ENCODE data around the gene LGR4. TPM values are rescaled to one million over a fixed set of nuclear protein-coding genes. Genes with fewer than 3 reads are reported as not detected.

Gene LGR4
- total and polyA plus RNA-seq, 7 donors: 11.3 to 44.3 (median 29.9) TPM

GRCh38 chr11:27464289-27464696 is 8.3 kb downstream of the LGR4 start:
- TF ChIP-seq POLR2AphosphoS5 (IDR thresholded peaks at IDR 0.05) (no peak), EP300 (IDR thresholded peaks at IDR 0.05) (no peak), POLR2A (IDR thresholded peaks at IDR 0.05) (no peak)
- TF ChIP-seq, protein P1, sequence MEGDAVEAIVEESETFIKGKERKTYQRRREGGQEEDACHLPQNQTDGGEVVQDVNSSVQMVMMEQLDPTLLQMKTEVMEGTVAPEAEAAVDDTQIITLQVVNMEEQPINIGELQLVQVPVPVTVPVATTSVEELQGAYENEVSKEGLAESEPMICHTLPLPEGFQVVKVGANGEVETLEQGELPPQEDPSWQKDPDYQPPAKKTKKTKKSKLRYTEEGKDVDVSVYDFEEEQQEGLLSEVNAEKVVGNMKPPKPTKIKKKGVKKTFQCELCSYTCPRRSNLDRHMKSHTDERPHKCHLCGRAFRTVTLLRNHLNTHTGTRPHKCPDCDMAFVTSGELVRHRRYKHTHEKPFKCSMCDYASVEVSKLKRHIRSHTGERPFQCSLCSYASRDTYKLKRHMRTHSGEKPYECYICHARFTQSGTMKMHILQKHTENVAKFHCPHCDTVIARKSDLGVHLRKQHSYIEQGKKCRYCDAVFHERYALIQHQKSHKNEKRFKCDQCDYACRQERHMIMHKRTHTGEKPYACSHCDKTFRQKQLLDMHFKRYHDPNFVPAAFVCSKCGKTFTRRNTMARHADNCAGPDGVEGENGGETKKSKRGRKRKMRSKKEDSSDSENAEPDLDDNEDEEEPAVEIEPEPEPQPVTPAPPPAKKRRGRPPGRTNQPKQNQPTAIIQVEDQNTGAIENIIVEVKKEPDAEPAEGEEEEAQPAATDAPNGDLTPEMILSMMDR (IDR thresholded peaks at IDR 0.05): no peak
- 15 to 65% methylated on average over 2 of the region's 2 CpGs for WGBS, 2 donors
- H3K9me3 ChIP-seq: no peaks in the 10 kb centered on the region
- H3K4me3 ChIP-seq: no peak overlapping the region
- DNase-seq: no peak
- H3K4me1 ChIP-seq: peaks cover 0 to 68% (median 49%) of the 10 kb centered on the region in 4 donors
- H3K27ac ChIP-seq: peak overlapping the region; percentile 46 to 56 (median 54)
- no peaks in the 10 kb centered on the region for H3K36me3 ChIP-seq
- H3K27me3 ChIP-seq: no peaks in the 10 kb centered on the region
- intact Hi-C loops (cut with DNase I): no loop called here

DNA sequence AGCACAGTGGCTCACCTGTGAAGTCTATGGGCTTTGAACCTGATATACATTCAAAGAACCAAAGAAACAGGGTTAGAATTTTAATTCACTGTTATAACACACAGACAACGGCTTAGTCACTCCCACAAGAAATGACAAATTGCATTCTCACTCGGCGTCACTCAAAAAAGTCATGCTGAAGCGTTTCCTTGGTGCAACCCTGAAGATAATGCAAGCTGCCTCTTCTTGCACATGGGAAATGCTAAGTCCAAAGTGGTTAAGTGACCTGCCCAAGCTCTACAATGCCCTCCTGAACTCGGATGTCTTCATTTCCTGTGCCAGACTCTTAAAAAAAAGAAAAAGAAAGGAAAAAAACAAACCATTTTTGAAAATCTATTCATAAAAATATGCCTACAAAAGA is 10.0 kb downstream of the LGR4 start:
- intact Hi-C loops (cut with DNase I): no loop called here
- TF ChIP-seq, protein P1 (IDR thresholded peaks at IDR 0.05): no peak
- TF ChIP-seq POLR2AphosphoS5 (IDR thresholded peaks at IDR 0.05) (no peak), EP300 (IDR thresholded peaks at IDR 0.05) (no peak), POLR2A (IDR thresholded peaks at IDR 0.05) (no peak)
- DNase-seq: no peak
- H3K4me3 ChIP-seq: no peak overlapping the region
- 83 to 84% methylated on average over 5 of the region's 5 CpGs for WGBS, 2 donors
- peaks cover 0 to 57% (median 34%) of the 10 kb centered on the region in 4 donors for H3K4me1 ChIP-seq
- no peaks in the 10 kb centered on the region for H3K9me3 ChIP-seq
- no peak overlapping the region for H3K27ac ChIP-seq
- H3K36me3 ChIP-seq: no peaks in the 10 kb centered on the region
- no peaks in the 10 kb centered on the region for H3K27me3 ChIP-seq

DNA sequence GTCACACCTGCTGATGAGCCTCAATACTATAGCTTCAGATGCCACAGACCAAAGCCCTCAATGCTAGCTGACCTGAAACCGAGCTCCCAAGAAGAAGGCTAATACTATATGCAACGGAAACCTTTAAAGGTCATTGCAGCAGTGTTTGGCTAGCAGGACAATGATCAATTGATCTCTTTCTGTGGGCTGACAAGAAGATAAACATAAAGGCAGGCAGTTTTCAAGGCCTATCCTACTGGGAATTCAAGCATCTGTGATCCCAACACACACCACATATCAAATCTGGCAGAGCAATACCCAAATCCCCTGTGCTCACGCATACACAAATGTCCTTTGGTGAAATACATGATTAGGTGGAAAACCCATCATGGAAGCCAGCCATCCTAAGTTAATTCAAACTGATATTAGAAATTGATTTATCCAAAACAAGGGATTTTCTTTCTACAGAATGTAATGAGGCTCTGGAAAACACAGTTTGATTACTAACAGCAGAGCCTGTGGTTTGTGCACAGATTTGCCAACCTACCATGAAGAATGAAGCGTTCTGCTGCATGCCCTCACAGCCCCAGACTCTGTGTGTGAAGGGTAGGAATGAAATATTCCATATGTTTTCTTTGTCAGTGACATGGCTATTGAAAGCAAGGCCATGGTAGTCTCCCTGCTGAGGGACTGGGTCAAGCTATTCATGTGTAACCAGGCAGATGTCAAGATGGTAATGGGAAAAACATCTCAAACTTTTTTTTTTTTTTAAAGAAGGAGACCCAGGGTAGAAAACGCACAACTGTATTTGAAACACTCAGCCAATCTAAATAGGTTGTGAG is 12.2 kb downstream of the LGR4 start:
- H3K27ac ChIP-seq: no peak overlapping the region
- TF ChIP-seq, protein P1 (IDR thresholded peaks at IDR 0.05): no peak
- TF ChIP-seq POLR2A (IDR thresholded peaks at IDR 0.05) (no peak), EP300 (IDR thresholded peaks at IDR 0.05) (no peak), POLR2AphosphoS5 (IDR thresholded peaks at IDR 0.05) (no peak)
- H3K9me3 ChIP-seq: no peaks in the 10 kb centered on the region
- intact Hi-C loops (cut with DNase I): no loop called here
- H3K4me3 ChIP-seq: no peak overlapping the region
- H3K4me1 ChIP-seq: peaks cover 0 to 65% (median 34%) of the 10 kb centered on the region in 4 donors
- WGBS, 2 donors: 93 to 94% methylated on average over 5 of the region's 5 CpGs
- no peaks in the 10 kb centered on the region for H3K27me3 ChIP-seq
- DNase-seq: no peak
- H3K36me3 ChIP-seq: no peaks in the 10 kb centered on the region

DNA sequence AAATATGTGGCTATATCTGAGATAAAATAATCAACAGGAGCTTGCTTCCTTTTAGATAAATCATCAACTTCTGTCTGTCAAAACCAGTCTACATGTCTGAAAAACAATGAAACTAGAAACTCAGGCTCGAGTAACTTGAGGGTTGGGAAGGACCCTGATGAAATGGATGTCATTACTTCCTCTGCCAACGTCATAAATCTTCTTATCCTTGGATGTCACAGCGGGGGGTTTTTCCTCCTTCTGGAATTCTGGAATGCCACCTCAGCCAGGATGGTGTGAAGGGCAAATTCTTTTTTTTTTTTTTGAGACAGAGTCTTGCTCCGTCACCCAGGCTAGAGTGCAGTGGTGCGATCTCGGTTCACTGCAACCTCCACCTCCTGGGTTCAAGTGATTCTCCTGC is 13.4 kb downstream of the LGR4 start:
- intact Hi-C loops (cut with DNase I): no loop called here
- H3K9me3 ChIP-seq: no peaks in the 10 kb centered on the region
- TF ChIP-seq, protein P1 (IDR thresholded peaks at IDR 0.05): no peak
- TF ChIP-seq EP300 (IDR thresholded peaks at IDR 0.05) (no peak), POLR2AphosphoS5 (IDR thresholded peaks at IDR 0.05) (no peak)
- H3K4me1 ChIP-seq: peaks cover 0 to 53% (median 23%) of the 10 kb centered on the region in 4 donors
- WGBS, 2 donors: 77 to 80% methylated on average over 6 of the region's 6 CpGs
- DNase-seq: no peak
- H3K27ac ChIP-seq: no peak overlapping the region
- no peaks in the 10 kb centered on the region for H3K36me3 ChIP-seq
- H3K4me3 ChIP-seq: no peak overlapping the region
- no peaks in the 10 kb centered on the region for H3K27me3 ChIP-seq
